Sigmoid colon (tissue), 7 donors: ENCODE data around the gene GDF7. TPM values are rescaled to one million over a fixed set of nuclear protein-coding genes. Genes with fewer than 3 reads are reported as not detected.
A peak's percentile ranks its signal among the peaks of the same experiment; 100 is the strongest.

Experiments
- DNase-seq: peaks from one replicate; pipeline ENCODE4 v3.0.0-alpha.2; 2019
- H3K27ac ChIP-seq, 4 donors: fragments of 200-600 bp; sonication (generic); one replicate each; pipeline ENCODE4 v1.5.1; 2016 to 2019; ENCODE audit warnings: mild to moderate bottlenecking in 1 of 4
- H3K27me3 ChIP-seq, 3 donors: fragments of 200-600 bp; sonication (generic); one replicate each; pipeline ENCODE4 v1.5.1; 2019; ENCODE audit warnings: mild to moderate bottlenecking in 1 of 3
- H3K36me3 ChIP-seq, 4 donors: fragments of 200-600 bp; sonication (generic); one replicate each; pipeline ENCODE4 v1.5.1; 2016 to 2019
- H3K4me1 ChIP-seq, 4 donors: fragments of 200-600 bp; sonication (generic); one replicate each; pipeline ENCODE4 v1.5.1; 2017 to 2019
- H3K4me3 ChIP-seq, 4 donors: fragments of 200-600 bp; sonication (generic); one replicate each; pipeline ENCODE4 v1.5.1; 2017 to 2019; ENCODE audit warnings: mild to moderate bottlenecking in 2 of 4, moderate library complexity in 1 of 4
- H3K9me3 ChIP-seq, 4 donors: fragments of 200-600 bp in 3 of 4; sonication (generic) in 3 of 4; one replicate each; pipeline versions ENCODE4 v1.5.1 to v1.6.1; 2013 to 2019
- EP300 ChIP-seq, 4 donors: sonication (generic); formaldehyde crosslinking; IDR thresholded peaks; one replicate each; pipeline ENCODE4 v1.6.1; 2017; ENCODE audit warnings: antibody characterized with exemption in 4 of 4
- POLR2A ChIP-seq, 2 donors: fragments of 450-650 bp; IDR thresholded peaks; one replicate each; pipeline ENCODE4 v1.6.1; 2016; ENCODE audit warnings: antibody characterized with exemption in 2 of 2, mild to moderate bottlenecking in 2 of 2, moderate library complexity in 2 of 2
- POLR2AphosphoS5 ChIP-seq, 4 donors: sonication (generic); formaldehyde crosslinking; IDR thresholded peaks; one replicate each; pipeline ENCODE4 v1.6.1; 2017; ENCODE audit warnings: antibody characterized with exemption in 4 of 4
- WGBS, 2 donors: extraction: QIAGEN DNeasy Blood & Tissue Kit; methylation state at CpG; one replicate each; pipeline ENCODE4 v1.1.7; 2013; 5-methylcytosine and 5-hydroxymethylcytosine counted together
- intact Hi-C: fragments of 100-400 bp; cut with DNase I; formaldehyde crosslinking; loops from one replicate; pipeline ENCODE4 v1.15.1; 2023
- polyA plus RNA-seq, 3 donors: library from polyadenylated mRNA; stranded (reverse); fragments of 200-250 nt; gene quantifications; one replicate each; pipeline ENCODE4 v1.2.3, GENCODE V29; 2013
- total RNA-seq, 4 donors: library from RNA; depleted of rRNA; stranded (reverse); fragments of >200 nt; gene quantifications; one replicate each; pipeline ENCODE4 v1.1.0, GENCODE V29; 2016
- TF ChIP-seq, protein P1 (sequence below), 4 experiments: fragments of 450-650 bp in 3 of 4; fragments of 200-600 bp in 1 of 4; IDR thresholded peaks; one replicate each; pipeline ENCODE4 v1.5.1; 2016 to 2019; ENCODE audit warnings: antibody characterized with exemption in 4 of 4, mild to moderate bottlenecking in 3 of 4, moderate library complexity in 2 of 4
- donor health status: healthy with polysubstance abuse.
- donor health status: Bipolar disorder and iron deficiency.
- donor health status: healthy.

Gene GDF7
- total and polyA plus RNA-seq, 7 donors, result under 0.01 to 1.6 (median 0.60) TPM

- TF ChIP-seq EP300 (IDR thresholded peaks at IDR 0.05), result no peak
- no peak for TF ChIP-seq POLR2AphosphoS5 (IDR thresholded peaks at IDR 0.05)
- no peak for TF ChIP-seq POLR2A (IDR thresholded peaks at IDR 0.05)
- TF ChIP-seq, protein P1, sequence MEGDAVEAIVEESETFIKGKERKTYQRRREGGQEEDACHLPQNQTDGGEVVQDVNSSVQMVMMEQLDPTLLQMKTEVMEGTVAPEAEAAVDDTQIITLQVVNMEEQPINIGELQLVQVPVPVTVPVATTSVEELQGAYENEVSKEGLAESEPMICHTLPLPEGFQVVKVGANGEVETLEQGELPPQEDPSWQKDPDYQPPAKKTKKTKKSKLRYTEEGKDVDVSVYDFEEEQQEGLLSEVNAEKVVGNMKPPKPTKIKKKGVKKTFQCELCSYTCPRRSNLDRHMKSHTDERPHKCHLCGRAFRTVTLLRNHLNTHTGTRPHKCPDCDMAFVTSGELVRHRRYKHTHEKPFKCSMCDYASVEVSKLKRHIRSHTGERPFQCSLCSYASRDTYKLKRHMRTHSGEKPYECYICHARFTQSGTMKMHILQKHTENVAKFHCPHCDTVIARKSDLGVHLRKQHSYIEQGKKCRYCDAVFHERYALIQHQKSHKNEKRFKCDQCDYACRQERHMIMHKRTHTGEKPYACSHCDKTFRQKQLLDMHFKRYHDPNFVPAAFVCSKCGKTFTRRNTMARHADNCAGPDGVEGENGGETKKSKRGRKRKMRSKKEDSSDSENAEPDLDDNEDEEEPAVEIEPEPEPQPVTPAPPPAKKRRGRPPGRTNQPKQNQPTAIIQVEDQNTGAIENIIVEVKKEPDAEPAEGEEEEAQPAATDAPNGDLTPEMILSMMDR (IDR thresholded peaks at IDR 0.05), result no peak
- DNase-seq, result peak; percentile 36
- Histone ChIP-seq H3K4me3 (no peak overlapping the region), H3K27ac (no peak overlapping the region), H3K27me3 (peaks cover 14 to 45% (median 18%) of the 10 kb centered on the region in 3 donors), H3K9me3 (no peaks in the 10 kb centered on the region), H3K36me3 (no peaks in the 10 kb centered on the region), H3K4me1 (peaks cover 0 to 20% (median 12%) of the 10 kb centered on the region in 4 donors)
- 54 to 56% methylated on average over 8 of the region's 8 CpGs for WGBS, 2 donors
- intact Hi-C loops, result loop anchor here (1.0 to 5.0 kb wide), 3 partner anchors 303 to 458 kb away; no protein-coding TSS in a partner anchor
Measured at GRCh38 chr2:20660506-20661420, 6.2 kb upstream of the GDF7 start.

GRCh38 chr2:20661421-20662307, 5.3 kb upstream of the GDF7 start:
- Histone ChIP-seq H3K27me3 (peaks cover 23 to 54% (median 23%) of the 10 kb centered on the region in 3 donors), H3K27ac (no peak overlapping the region), H3K9me3 (no peaks in the 10 kb centered on the region), H3K4me3 (no peak overlapping the region), H3K4me1 (peaks cover 0 to 29% (median 21%) of the 10 kb centered on the region in 4 donors), H3K36me3 (no peaks in the 10 kb centered on the region)
- peak; percentile 85 for DNase-seq
- intact Hi-C loops, result loop anchor here (1.0 to 5.0 kb wide), 3 partner anchors 302 to 457 kb away; no protein-coding TSS in a partner anchor
- WGBS, 2 donors, result 31 to 38% methylated on average over 11 of the region's 11 CpGs
- TF ChIP-seq EP300 (IDR thresholded peaks at IDR 0.05), result no peak
- TF ChIP-seq POLR2A (IDR thresholded peaks at IDR 0.05), result no peak
- TF ChIP-seq, protein P1 (IDR thresholded peaks at IDR 0.05), result peak; percentile 90 to 97 (median 92)
- TF ChIP-seq POLR2AphosphoS5 (IDR thresholded peaks at IDR 0.05), result no peak

GRCh38 chr2:20662308-20662937, 4.5 kb upstream of the GDF7 start:
- TF ChIP-seq EP300 (IDR thresholded peaks at IDR 0.05) (no peak), POLR2AphosphoS5 (IDR thresholded peaks at IDR 0.05) (no peak), POLR2A (IDR thresholded peaks at IDR 0.05) (no peak)
- TF ChIP-seq, protein P1 (IDR thresholded peaks at IDR 0.05), result no peak
- no peaks in the 10 kb centered on the region for H3K9me3 ChIP-seq
- peaks cover 0 to 34% (median 26%) of the 10 kb centered on the region in 4 donors for H3K4me1 ChIP-seq
- intact Hi-C loops, result loop anchor here (5.0 kb wide), 1 partner anchor 375 kb away; no protein-coding TSS in a partner anchor
- H3K27ac ChIP-seq, result no peak overlapping the region
- 68 to 82% methylated on average over 5 of the region's 5 CpGs for WGBS, 2 donors
- H3K4me3 ChIP-seq, result no peak overlapping the region
- peaks cover 24 to 61% (median 25%) of the 10 kb centered on the region in 3 donors for H3K27me3 ChIP-seq
- DNase-seq, result peak; percentile 50
- no peaks in the 10 kb centered on the region for H3K36me3 ChIP-seq
